Measurements from ENCODE around the gene STIMATE. TPM values are rescaled to one million over a fixed set of nuclear protein-coding genes. Genes with fewer than 3 reads are reported as not detected.

Gene STIMATE
- total RNA-seq, 2 donors from 2014 or later = 20.3 to 23.7 TPM

DNA sequence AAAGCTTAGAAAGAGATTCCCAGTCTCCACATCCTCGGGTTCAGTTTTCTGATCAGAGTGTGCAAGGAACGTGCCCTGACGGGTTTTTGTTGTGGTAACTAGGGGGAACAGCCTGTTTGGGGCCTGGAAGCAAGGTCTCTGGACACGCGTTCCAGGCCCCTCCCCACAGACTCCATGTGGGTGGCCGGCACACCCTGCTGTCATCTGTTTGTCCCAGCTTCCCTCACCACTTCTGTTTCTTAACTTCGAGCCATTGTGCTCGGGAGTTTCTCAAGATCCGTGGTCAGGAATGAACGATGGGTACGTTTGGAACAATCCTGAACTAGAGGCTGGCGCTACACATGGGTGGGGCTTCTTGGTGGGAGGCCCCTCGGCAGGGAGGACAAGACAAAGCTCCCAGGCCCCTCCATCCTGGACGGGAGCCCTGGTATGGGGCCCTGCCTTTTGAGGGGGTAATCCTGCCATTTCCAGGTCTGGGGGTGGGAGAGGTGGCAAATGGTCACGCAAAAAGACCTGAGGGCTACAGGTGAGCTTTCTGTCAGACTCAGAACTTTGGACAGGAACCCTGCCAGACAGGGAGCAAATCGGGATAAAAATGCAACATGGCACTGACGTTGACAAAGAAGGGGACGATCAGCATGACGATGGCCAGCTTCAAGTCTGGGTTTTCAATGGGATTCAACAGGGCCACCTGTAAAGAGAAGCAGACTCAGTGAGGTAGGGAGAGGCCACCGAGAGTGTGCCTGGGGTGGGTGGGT, 54.1 kb downstream of the STIMATE start:
- no peaks in the 10 kb centered on the region for H3K27me3 Mint-ChIP-seq (ENCODE audit: insufficient read depth)
- no peaks in the 10 kb centered on the region for H3K9me3 Mint-ChIP-seq
- peaks cover 5% of the 10 kb centered on the region for H3K4me1 Mint-ChIP-seq
- TF ChIP-seq, protein P1, sequence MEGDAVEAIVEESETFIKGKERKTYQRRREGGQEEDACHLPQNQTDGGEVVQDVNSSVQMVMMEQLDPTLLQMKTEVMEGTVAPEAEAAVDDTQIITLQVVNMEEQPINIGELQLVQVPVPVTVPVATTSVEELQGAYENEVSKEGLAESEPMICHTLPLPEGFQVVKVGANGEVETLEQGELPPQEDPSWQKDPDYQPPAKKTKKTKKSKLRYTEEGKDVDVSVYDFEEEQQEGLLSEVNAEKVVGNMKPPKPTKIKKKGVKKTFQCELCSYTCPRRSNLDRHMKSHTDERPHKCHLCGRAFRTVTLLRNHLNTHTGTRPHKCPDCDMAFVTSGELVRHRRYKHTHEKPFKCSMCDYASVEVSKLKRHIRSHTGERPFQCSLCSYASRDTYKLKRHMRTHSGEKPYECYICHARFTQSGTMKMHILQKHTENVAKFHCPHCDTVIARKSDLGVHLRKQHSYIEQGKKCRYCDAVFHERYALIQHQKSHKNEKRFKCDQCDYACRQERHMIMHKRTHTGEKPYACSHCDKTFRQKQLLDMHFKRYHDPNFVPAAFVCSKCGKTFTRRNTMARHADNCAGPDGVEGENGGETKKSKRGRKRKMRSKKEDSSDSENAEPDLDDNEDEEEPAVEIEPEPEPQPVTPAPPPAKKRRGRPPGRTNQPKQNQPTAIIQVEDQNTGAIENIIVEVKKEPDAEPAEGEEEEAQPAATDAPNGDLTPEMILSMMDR (conservative IDR thresholded peaks at IDR 0.05) = no peak
- peaks cover 4% of the 10 kb centered on the region for H3K36me3 ChIP-seq (ENCODE audit: control insufficient read depth, insufficient read depth, low read length)
- H3K4me3 ChIP-seq (ENCODE audit: low read length) = no peak overlapping the region
- H3K27ac Mint-ChIP-seq = peak overlapping the region; percentile 35
- peak overlapping the region; percentile 36 for H3K27ac ChIP-seq (ENCODE audit: low read depth, low read length)
- 81 to 86% methylated on average over 19 to 20 of the region's 20 CpGs for WGBS, 2 experiments (ENCODE audit: insufficient coverage in 1 of 2, insufficient read length in 1 of 2)
- H3K36me3 Mint-ChIP-seq (ENCODE audit: low read depth) = peaks cover 11% of the 10 kb centered on the region
- no peak overlapping the region for H3K4me3 Mint-ChIP-seq
- no peaks in the 10 kb centered on the region for H3K9me3 ChIP-seq (ENCODE audit: control insufficient read depth, low read length)
- peaks cover 6% of the 10 kb centered on the region for H3K4me1 ChIP-seq (ENCODE audit: control insufficient read depth, insufficient read depth, low read length)
- no peaks in the 10 kb centered on the region for H3K27me3 ChIP-seq (ENCODE audit: control insufficient read depth, insufficient read depth, low read length, poor library complexity, severe bottlenecking)
- no peak overlapping the region for H3K9ac ChIP-seq (ENCODE audit: extremely low read depth, low read length, poor library complexity, severe bottlenecking)
- DNase-seq = no peak

DNA sequence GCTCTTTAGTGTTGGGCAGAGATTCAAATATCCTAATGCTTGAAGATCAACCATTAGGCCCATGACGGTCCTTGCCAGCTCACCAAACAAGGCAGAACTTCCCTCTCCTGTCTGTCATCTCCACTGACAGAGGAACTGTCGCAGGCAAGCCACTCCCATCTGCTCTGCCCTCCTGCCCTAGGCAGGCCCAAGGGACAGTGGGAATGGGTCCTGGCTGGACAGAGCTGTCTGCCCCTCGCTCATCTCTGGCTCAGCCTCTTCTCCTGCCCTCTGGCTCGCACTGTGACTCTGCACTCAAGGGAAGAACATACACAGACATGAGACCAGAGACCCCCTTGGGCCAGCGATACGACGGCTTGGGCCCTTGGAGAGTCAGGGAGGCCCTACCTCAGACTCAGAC, 54.9 kb downstream of the STIMATE start:
- H3K27me3 ChIP-seq (ENCODE audit: control insufficient read depth, insufficient read depth, low read length, poor library complexity, severe bottlenecking) = no peaks in the 10 kb centered on the region
- H3K4me1 ChIP-seq (ENCODE audit: control insufficient read depth, insufficient read depth, low read length) = peaks cover 6% of the 10 kb centered on the region
- H3K9me3 ChIP-seq (ENCODE audit: control insufficient read depth, low read length) = no peaks in the 10 kb centered on the region
- Mint-ChIP-seq H3K4me1 (peaks cover 5% of the 10 kb centered on the region), H3K27ac (no peak overlapping the region), H3K4me3 (no peak overlapping the region), H3K36me3 (ENCODE audit: low read depth) (peaks cover 3% of the 10 kb centered on the region), H3K27me3 (ENCODE audit: insufficient read depth) (no peaks in the 10 kb centered on the region), H3K9me3 (no peaks in the 10 kb centered on the region)
- 79 to 81% methylated on average over 7 of the region's 7 CpGs for WGBS, 2 experiments (ENCODE audit: insufficient coverage in 1 of 2, insufficient read length in 1 of 2)
- TF ChIP-seq, protein P1 (conservative IDR thresholded peaks at IDR 0.05) = no peak
- no peak for DNase-seq
- no peak overlapping the region for H3K4me3 ChIP-seq (ENCODE audit: low read length)
- H3K36me3 ChIP-seq (ENCODE audit: control insufficient read depth, insufficient read depth, low read length) = no peaks in the 10 kb centered on the region
- no peak overlapping the region for H3K27ac ChIP-seq (ENCODE audit: low read depth, low read length)
- no peak overlapping the region for H3K9ac ChIP-seq (ENCODE audit: extremely low read depth, low read length, poor library complexity, severe bottlenecking)

DNA sequence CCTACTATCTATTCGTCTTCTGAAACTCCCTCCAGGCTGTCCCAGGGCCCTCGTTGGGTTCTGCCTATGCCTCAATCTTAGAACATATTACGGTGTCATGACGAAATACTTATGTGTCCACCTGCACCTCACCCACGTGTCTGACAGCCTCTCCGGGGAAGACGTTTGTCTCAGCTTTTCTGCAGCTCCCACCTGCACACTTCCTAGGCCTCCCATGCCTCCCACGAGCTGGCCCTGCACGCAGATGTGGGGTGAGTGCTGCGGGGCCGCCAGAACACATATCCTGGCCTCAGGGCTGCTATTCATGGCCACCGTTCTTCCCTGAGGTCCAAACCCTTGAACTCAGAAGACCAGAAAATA, 55.4 kb downstream of the STIMATE start:
- Mint-ChIP-seq H3K4me1 (peaks cover 5% of the 10 kb centered on the region), H3K27ac (no peak overlapping the region), H3K27me3 (ENCODE audit: insufficient read depth) (no peaks in the 10 kb centered on the region), H3K36me3 (ENCODE audit: low read depth) (peaks cover 2% of the 10 kb centered on the region), H3K4me3 (no peak overlapping the region), H3K9me3 (no peaks in the 10 kb centered on the region)
- Histone ChIP-seq H3K4me1 (ENCODE audit: control insufficient read depth, insufficient read depth, low read length) (peaks cover 6% of the 10 kb centered on the region), H3K27ac (ENCODE audit: low read depth, low read length) (no peak overlapping the region), H3K36me3 (ENCODE audit: control insufficient read depth, insufficient read depth, low read length) (no peaks in the 10 kb centered on the region), H3K27me3 (ENCODE audit: control insufficient read depth, insufficient read depth, low read length, poor library complexity, severe bottlenecking) (no peaks in the 10 kb centered on the region), H3K9me3 (ENCODE audit: control insufficient read depth, low read length) (no peaks in the 10 kb centered on the region), H3K9ac (ENCODE audit: extremely low read depth, low read length, poor library complexity, severe bottlenecking) (no peak overlapping the region), H3K4me3 (ENCODE audit: low read length) (no peak overlapping the region)
- WGBS, 2 experiments (ENCODE audit: insufficient coverage in 1 of 2, insufficient read length in 1 of 2) = 83 to 86% methylated on average over 8 to 12 of the region's 12 CpGs
- TF ChIP-seq, protein P1 (conservative IDR thresholded peaks at IDR 0.05) = no peak
- no peak for DNase-seq
